DMS53 (cell line): ENCODE data around the gene TNRC6A.
"Not testable (repeated sequence)": the region's sequence is repeated elsewhere in the genome, so short reads cannot be mapped to it uniquely, and the experiment has no call there.

Experiments
- DNase-seq: peaks from one replicate; lab custom pipeline; 2025; lab: John Stamatoyannopoulos, UW

The TNRC6A gene

DNA sequence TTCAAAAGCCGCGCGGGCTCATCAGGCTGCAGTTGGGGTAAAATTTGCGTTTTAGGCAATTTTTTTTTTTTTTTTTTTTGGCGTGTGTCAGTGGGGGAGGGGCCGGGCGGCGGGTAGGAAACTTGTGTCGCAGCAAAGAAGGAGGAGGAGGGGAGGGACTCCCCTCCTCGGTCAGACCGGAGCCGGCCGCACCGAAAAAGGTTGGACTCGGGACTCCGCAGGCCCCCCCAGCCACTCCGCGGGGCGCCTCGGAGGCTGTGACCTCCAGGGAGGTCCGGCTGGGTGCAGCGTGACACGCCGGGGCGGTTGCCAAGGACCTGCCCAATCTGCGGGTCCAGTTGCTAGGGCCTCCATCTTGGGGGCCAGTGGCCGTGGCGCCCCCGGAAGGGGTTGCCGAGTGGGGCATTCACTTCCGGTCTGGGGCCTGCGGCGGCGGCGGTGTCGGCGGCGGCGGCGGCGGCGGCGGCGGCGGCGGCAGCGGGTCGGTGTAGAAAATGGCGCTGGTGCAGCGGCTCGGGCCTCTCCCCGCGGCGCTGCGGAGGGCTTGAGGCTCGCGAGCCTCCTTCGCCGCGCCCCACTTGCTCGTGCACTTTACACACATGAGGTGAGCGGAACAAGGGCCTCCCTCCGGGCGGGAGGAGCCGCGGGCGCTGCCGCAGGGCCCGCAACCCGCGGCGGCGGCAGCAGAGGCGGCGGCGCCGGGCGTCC, at the start of gene TNRC6A:
TNRC6A (plus strand) TSS at position 409 of the 708 bp plus-strand sequence; CDS start at position 600, 191 bp downstream.
- DNase-seq = peak; percentile 90

DNA sequence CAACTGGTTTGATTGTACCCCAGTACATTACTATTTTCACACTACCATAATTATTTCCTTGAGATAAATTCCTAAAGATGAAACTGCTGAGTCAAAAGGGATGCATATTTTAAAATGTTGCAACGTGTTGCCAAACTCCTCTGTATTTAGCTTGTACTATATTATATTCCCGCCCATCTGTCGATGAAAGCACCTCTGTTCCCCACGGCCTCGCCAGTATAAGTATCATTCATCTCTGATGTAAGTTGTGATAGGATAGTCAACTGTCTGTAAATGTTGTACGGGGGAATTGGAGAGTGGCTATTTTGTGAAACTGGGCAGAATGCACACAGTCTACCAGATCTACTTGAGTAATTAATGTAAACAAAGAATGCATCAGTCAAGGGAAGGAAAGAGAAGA, 47.7 kb upstream of the TNRC6A start:
- DNase-seq = no peak

DNA sequence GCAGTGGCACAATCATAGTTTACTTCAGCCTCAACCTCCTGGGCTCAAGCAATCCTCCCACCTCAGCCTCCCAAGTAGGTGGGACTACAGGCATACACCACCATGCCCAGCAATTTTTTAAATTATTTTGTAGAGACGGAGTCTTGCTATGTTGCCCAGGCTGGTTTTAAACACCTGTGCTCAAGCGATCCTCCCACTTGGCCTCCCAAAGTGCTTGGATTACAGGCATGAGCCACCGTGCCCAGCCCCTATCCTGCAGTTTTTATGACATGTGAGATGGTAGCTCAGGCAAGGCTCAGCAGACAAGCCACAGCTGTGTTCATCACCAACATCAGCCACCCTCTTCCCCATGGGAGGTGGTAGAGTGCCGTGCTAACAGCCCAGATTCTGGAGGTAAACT, 46.2 kb upstream of the TNRC6A start:
- no peak for DNase-seq

DNA sequence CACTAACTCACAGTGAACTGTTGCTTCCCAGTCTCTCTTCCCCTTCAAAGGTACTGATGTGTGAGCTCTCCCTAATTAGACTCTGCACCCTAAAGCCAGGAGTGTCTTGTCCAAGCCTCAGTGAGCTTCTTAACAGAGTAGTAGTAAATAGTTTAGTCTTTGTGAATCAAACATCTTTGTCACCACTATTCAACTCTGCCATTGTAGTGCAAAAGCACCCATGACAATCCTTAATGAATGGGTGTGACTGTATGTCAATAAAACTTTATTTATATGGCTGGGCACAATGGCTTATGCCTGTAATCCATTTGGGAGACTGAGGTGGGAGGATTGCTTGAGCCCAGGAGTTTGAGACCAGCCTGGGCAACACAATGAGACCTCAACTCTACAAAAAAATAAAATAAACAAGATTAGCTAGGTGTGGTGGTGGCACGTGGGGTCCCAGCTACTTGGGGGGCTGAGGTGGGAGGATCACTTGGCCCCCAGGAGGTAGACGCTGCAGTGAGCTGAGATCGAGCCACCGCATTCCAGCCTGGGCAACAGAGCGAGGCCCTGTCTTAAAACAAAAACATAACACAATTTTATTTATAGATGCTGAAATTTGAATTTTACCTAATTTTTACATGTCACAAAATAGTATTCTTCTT, 45.5 kb upstream of the TNRC6A start:
- DNase-seq = no peak

DNA sequence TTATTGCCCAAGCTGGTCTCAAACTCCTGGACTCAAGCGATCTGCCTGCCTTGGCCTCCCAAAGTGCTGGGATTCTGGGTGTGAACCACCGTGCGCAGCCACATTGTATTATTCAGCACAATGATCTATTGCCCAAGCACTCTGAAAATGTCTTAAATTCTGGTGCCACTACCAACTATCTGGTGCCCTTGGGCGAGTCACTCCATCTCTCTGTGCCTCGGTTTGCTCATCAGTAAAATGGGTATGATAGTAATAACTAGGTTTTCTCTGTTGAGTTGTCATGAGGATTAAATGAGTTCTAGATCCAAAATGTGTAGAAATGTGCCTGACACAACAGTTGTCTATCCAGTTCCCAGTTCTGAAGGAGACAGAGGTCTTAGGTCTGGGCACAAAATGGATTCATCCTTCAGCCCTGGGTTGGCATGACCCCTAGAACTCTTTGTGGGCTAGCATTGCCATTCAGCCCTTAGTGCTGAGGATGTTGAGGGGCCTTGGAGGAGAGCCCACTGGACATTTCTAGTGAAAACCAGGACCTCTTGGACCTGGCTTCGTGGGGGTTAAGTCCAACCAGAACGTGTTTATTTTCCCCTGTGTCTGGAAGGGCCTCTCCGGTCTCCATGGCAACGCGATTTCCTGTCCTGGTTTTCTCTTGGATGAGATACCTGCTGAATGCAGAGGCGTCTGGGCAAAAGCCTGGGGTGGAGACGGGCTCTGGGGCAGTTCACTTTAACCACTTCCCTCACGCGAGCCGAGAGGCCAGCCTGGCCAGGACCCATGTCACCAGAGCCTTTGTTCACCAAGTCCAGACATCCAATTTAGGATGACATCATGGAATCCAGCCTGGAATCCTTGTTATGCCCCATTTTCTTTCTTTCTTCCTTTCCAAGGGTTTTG, 43.7 kb upstream of the TNRC6A start:
- DNase-seq = peak; percentile 95

DNA sequence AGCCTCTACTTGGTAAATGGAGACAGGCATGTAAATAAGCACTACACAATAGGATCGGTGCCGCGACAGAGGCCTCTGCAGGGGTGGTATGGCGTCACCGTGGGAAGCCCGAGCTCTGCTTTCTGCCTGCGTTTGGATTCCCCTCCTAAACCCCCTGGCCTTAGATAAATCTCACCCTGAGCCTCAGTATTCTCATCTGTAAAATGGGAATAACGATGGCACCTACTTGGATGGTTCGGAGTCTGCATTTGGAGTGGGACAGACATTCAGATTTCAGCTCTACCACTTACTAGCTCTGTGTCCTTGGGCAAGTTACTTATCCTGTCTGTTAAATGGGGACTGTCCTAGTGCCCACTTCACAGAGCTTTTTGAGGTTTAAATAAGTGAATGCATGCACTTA, 42.8 kb upstream of the TNRC6A start:
- no peak for DNase-seq

DNA sequence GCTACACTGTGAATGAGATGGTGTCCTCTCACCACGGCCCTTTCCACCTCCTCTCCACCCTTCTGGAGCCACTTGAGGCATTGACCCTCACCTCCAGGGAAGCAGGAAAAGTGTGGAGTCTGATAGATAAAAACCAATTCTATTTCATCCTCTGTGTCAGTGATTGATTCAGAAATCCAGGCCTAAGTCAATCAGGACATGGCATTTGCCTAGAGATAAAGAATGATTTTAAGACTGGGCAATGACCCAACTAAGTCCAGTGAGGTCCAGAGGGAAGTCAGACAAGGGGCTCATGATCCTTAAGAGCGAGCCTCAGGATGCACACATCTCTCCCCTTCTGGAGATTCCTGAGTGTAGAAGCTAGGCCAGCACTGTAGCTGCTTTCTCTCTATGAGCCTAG, 41.1 kb upstream of the TNRC6A start:
- DNase-seq = no peak

DNA sequence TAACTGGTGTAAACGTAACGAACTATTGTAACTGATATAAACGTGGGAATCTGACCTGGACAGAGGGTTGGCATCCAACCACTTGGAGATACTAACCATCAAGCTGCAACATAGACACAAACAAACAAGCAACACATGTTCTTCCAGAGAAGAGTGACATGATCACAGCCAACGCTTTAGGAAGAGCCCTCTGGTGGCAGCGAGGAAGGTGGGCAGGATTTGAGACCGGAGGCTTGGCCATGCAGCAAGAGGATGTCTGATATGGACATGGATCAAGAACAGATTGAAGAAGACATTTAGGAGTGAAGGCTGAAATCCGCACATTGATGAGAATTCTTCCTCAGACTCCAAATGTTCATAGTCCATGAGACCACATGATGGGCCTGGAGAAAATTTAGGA, 40.3 kb upstream of the TNRC6A start:
- DNase-seq = peak; percentile 54

DNA sequence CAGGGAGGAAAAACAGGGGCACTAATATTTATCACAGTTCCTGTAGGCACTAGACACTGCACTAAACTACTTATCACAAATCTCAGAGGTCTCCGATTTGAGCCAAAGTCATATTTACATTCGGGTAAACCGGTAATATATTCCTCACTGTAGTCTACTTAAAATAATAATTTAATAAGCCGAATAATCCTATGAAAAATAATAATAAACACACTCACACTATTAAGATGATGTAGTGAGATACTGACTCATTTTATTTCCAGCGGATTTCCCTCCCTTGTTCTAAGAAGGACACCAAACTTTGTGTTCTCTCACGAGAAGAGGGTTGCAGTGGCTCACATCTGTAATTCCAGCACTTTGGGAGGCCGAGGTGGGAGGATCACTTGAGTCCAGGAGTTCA, 36.6 kb upstream of the TNRC6A start:
- DNase-seq = no peak

DNA sequence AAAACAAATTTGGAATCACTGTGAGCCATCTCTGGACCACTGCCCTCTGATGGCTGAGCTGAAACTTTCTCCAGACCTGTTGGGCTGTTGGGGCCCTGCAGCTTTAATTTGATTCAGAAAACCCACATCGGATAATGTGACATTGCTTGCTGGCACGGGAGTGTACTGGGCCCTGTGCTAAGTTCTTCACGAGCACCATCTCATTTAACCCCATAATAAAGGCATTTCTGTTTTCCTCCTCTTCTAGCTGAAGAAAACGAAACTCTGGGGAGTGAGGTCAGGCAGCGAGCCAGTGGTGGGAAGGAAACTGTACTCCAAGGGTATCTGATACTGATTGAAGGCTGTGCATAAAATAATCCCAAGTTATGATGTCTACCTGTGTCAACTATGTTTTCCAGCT, 34.5 kb upstream of the TNRC6A start:
- no peak for DNase-seq

DNA sequence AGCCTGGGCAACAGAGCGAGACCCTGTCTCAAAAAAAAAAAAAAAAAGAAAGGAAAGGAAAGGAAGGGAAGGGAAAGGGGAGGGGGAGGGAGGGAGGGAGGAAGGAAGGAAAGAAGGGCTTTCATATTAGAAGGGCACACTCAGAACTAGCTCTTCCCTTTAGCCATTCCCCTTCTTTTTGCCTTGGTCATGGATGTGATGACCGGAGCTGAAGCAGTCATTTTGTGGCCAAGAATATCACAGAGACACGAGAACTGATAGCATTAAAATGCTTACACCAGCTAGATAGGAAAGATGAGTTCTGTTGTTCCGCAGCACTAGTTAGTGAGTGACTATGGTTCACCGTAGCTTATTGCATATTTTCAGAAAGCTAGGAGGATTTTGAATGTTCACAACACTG, 32.8 kb upstream of the TNRC6A start:
- DNase-seq = no peak

DNA sequence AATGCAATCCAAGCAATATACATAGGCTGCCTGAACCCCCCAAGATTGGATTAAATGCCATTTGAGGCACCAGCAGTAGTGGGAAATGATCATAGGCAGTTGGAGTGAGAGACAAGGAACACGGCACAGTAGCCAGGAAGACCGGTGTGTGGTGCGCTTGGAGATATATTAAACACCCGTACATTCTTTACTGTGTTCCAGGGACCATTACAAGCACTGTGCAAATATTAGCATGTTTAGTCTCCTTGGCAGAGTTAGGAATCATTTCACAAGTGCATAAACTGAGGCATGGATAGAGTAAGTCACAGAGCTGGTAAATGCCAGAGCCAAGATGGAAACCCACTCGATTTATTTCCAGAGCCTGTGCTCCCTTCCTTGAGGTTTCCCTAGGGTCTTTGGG, 31.1 kb upstream of the TNRC6A start:
- DNase-seq = no peak

DNA sequence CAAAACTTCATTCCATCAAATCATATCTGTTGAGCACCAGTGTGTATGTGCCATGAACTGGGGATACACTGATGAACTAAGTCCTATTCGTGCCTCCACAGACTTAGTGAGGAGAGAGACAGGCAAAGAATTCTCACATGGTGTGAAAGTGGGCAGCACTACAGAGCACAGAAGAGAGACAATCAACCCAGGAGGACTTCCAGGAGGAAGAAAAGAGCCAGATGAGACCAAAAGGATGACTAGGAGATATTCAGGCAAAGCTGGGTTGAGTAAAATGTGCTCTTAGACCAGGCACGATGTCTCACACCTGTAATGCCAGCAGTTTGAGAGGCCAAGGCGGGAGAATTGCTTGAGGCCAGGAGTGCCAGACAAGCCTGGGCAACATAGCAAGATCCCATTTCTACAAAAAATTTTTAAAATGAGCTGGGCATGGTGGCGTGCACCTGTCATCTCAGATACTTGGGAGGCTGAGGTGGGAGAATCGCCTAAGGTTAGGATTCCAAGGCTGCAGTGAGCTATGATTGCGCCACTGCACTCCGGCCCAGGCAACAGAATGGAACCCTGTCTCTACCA, 30.2 kb upstream of the TNRC6A start:
- DNase-seq = no peak

DNA sequence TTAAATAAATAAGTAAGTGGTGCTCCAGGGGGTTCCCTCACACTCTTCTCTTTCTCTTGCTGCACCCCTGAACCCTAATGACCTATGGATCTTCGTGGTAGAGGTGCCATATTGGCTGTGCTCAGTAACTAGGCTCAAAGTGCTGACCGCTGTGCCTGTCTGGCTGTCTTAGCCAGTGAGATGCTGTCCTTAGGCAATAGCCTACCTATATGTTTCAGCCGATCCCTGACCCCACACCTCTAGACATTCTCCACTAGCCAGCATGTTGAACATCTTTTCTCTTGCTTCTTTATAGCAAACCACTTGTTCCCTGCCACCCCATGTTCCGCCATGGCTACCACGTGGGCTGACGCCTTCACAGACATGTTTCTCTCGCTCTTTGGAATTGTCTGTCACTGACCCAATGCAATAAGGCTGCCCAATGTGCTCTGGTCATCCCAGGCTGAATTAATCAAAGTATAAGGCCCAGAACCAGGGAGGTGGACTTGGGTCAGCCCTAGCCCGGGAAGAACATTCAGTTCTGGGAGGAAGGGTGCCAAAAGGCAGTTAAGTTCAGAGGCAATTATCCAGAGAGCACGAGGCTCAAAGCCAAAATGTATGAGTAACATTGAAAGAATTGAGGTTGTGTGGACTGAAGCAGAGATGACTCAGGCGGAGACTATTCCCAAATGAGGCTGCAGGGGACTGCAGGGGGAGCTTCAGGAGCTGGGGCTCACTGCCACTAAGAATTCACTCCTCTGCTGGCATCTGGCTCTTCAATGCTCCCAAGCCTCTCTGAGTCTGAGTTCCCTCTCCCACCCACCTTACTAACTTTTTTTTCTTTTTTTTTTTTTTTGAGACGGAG, 28.7 kb upstream of the TNRC6A start:
- DNase-seq = no peak

DNA sequence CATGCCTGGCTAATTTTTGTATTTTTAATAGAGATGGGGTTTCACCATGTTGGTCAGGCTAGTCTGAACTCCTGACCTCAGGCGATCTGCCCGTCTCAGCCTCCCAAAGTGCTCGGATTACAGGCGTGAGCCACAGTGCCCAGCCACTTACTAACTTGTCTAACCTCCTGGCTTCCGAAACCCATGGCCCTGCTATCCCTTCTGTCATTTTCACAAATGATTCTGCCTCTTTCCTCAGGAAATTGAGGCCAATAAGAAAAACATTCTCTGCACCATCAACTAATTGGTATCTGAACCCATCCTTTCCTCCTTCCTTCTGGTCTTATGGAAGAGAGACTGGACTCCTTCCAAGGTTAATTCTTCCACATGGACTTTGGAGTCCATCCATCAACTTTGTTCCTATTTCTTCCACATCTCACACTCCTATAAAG, 27.9 kb upstream of the TNRC6A start:
- DNase-seq = no peak

DNA sequence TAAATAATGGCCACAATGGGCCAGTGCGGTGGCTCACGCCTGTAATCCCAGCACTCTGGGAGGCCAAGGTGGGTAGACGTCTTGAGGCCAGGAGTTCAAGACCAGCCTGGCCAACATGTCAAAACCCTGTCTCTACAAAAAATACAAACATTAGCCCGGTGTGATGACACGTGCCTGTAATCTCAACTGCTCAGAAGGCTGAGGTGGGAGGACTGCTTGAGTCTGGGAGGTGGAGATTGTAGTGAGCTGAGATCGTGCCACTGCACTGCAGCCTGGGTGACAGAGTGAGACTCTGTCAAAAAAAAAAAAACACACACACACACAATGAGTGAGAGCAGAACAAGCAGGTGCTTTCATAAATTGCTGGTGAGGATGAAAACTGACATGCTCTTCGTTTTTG, 21.7 kb upstream of the TNRC6A start:
- not testable (repeated sequence) for DNase-seq

DNA sequence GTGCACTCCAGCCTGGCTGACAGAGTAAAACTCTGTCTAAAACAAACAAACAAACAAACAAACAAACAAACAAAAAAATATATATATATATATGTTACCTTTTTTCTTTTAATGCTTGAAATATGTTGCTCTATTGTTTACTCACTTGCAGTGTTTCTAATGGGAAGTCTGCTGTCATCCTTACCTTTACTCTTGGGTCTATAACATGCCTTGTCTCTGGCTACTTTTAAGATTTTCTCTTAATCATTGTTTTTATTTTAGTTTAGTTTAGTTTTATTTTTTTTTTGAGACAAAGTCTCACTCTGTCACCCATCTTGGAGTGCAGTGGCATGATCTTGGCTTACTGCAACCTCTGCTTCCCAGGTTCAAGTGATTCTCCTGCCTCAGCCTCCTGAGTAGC, 16.1 kb upstream of the TNRC6A start:
- no peak for DNase-seq

DNA sequence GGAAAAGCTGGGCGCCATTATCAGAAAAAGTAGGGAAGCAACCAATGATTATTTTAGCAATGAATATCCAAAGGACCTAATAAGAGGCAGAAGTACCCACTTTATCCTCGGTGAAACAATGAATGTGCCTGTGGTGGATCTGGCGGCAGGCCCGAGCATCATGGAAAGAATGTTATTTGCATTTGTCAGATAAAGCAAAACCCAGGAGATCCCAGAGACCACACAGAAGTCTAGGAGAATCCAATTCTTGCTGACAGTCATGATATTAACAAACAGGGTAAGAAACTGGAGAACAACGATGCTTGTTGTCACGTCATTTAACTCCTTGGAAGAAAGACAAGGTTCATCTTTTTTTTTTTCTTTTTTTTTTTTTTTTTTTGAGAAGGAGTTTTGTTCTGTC, 12.0 kb upstream of the TNRC6A start:
- DNase-seq = no peak

DNA sequence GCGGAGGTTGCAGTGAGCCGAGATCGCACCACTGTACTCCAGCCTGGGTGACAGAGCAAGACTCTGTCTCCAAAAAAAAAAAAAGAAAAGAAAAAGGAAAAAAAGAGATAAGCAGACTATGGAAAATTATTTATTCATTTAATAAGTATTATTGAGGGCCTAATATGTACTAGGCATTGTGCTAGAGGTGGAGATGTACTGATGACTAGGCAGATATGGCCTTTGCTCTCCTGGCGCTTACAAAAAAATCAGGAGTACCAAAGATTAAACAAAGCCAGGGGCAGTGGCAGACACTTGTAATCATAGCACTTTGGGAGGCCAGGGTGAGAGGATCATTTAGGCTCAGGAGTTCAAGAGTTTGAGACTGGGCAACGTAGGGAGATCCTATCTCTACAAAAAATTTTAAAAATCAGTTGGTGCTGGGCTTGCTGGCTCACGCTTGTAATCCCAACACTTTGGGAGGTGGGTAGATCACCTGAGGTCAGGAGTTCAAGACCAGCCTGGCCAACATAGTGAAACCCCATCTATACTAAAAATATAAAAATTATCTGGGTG, 10.4 kb upstream of the TNRC6A start:
- no peak for DNase-seq

DNA sequence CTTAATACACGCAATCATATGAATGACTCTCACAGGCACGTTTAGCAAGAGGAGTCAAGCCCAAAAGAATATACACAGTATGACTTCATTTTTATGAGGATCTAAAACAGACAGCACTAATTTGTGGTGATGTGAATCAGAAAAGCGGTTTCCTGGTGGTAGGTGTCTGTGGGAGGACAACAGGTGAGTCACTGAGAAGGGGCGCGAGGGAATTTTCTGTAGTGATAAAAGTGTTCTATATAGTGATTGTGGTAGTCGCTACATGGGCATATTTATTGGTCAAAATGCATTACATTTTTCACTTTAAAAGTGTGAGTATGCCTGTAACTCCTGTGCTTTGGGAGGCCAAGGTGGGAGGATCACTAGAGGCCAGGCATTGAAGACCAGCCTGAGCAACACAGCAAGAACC, 7.6 kb upstream of the TNRC6A start:
- DNase-seq = no peak

DNA sequence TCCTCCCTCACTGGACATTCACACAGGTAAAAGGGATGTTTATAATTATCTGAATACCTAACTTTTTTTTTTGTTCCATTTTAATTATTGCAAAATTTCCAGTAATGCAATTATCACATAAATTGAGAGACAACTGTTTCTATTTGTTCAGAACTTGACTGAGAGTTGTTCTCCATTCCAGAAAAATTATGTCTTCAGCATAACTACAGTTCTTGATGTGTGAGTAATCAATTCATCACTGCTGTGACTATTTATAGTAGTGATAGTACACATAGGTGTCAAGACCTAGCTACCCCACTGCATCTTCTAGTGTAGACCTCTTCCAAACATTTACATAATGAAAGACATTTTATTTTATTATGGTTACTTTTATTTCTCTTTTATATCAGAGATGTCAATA, 5.8 kb upstream of the TNRC6A start:
- DNase-seq = no peak
